OCI-LY7 (cell line): ENCODE measurements around the gene SPRN. TPM values are rescaled to one million over a fixed set of nuclear protein-coding genes. Genes with fewer than 3 reads are reported as not detected.

Experiments used
- BruUV-seq: library from RNA; stranded (reverse); fragments of 400-500 nt; replicated peaks from 2 replicates; lab custom pipeline; 2021; lab: Mats Ljungman, UMichigan
- CTCF ChIA-PET: fragments of 300-600 bp; sonication (Branson Sonifier 250); formaldehyde crosslinking; loops from one replicate; lab custom pipeline; 2022; ENCODE audit warnings: antibody characterized with exemption; ENCODE audit not compliant: unreplicated experiment; lab: Charles Lee
- POLR2A ChIA-PET: fragments of 300-600 bp; sonication (Branson Sonifier 250); formaldehyde crosslinking; loops from one replicate; lab custom pipeline; 2022; ENCODE audit warnings: antibody characterized with exemption; lab: Charles Lee
- DNase-seq: peaks from one replicate; pipeline ENCODE4 v3.0.0-alpha.2; 2015; ENCODE audit warnings: low spot score
- H2AFZ ChIP-seq: fragments of 200-600 bp; sonication (generic), shearing (Covaris generic); 2 replicates; pipeline ENCODE4 v1.6.1; 2014; ENCODE audit warnings: mild to moderate bottlenecking, antibody characterized with exemption, low read length, moderate library complexity
- H3K27ac ChIP-seq: fragments of 200-600 bp; sonication (generic); 2 replicates; pipeline ENCODE4 v1.5.1; 2014; ENCODE audit warnings: mixed run types, low read depth, mild to moderate bottlenecking, moderate library complexity, low read length, inconsistent platforms; ENCODE audit not compliant: poor library complexity, severe bottlenecking
- H3K36me3 ChIP-seq: fragments of 200-600 bp; sonication (generic); 2 replicates; pipeline ENCODE4 v1.6.1; 2014; ENCODE audit warnings: mild to moderate bottlenecking, antibody characterized with exemption, low read length, moderate library complexity, mixed read lengths; ENCODE audit not compliant: insufficient read depth
- H3K4me1 ChIP-seq: fragments of 200-600 bp; sonication (generic); 2 replicates; pipeline ENCODE4 v1.5.1; 2014; ENCODE audit warnings: mild to moderate bottlenecking, low read length; ENCODE audit not compliant: insufficient read depth, poor library complexity, severe bottlenecking
- H3K4me2 ChIP-seq: fragments of 200-600 bp; sonication (generic); 2 replicates; pipeline ENCODE4 v1.6.1; 2014; ENCODE audit warnings: mild to moderate bottlenecking, low read length
- H3K4me3 ChIP-seq: fragments of 200-600 bp; sonication (generic); 2 replicates; pipeline ENCODE4 v1.5.1; 2014; ENCODE audit warnings: mild to moderate bottlenecking, low read depth, low read length; ENCODE audit not compliant: poor library complexity, severe bottlenecking
- H3K79me2 ChIP-seq: fragments of 200-600 bp; sonication (generic); 2 replicates; pipeline ENCODE4 v1.6.1; 2016; ENCODE audit warnings: low read depth, mild to moderate bottlenecking, low read length, moderate library complexity, mixed read lengths; ENCODE audit not compliant: insufficient read depth
- H3K9me2 ChIP-seq: fragments of 200-600 bp; sonication (generic); 2 replicates; pipeline ENCODE4 v1.6.1; 2016; ENCODE audit warnings: mild to moderate bottlenecking, low read length, mixed read lengths; ENCODE audit not compliant: insufficient read depth
- H3K9me3 ChIP-seq: fragments of 200-600 bp; sonication (generic); 2 replicates; pipeline ENCODE4 v1.6.1; 2014; ENCODE audit warnings: mild to moderate bottlenecking, mixed run types, low read length, mixed read lengths
- H4K20me1 ChIP-seq: fragments of 200-600 bp; sonication (generic); 2 replicates; pipeline ENCODE4 v1.6.1; 2014; ENCODE audit warnings: mild to moderate bottlenecking, antibody characterized with exemption, low read length, moderate library complexity, mixed read lengths; ENCODE audit not compliant: insufficient read depth
- EZH2phosphoT487 ChIP-seq: fragments of 200-600 bp; sonication (generic); IDR thresholded peaks from 2 replicates; pipeline ENCODE4 v1.6.1; 2018; ENCODE audit warnings: low read depth, borderline replicate concordance, mild to moderate bottlenecking, mixed run types, antibody characterized with exemption, low read length, moderate library complexity, mixed read lengths
- intact Hi-C: fragments of 100-400 bp; cut with micrococcal nuclease; formaldehyde crosslinking; loops from one replicate; pipeline ENCODE4 v1.10.0; 2022; ENCODE audit not compliant: unreplicated experiment
- total RNA-seq, 2 experiments: library from RNA; depleted of rRNA in 1 of 2; stranded (reverse); fragments of >200 nt in 1 of 2; shearing (Covaris generic) in 1 of 2; gene quantifications; 2 replicates each; pipeline ENCODE4 v1.2.3, GENCODE V29; 2014 to 2022
- TF ChIP-seq, protein P1 (sequence below): fragments of 200-600 bp; sonication (generic); conservative IDR thresholded peaks from 2 replicates; pipeline ENCODE4 v1.5.1; 2014; ENCODE audit warnings: mild to moderate bottlenecking, antibody characterized with exemption, low read length, moderate library complexity, mixed read lengths

The SPRN gene
- total RNA-seq, 2 experiments from 2014 or later, result not detected

DNA sequence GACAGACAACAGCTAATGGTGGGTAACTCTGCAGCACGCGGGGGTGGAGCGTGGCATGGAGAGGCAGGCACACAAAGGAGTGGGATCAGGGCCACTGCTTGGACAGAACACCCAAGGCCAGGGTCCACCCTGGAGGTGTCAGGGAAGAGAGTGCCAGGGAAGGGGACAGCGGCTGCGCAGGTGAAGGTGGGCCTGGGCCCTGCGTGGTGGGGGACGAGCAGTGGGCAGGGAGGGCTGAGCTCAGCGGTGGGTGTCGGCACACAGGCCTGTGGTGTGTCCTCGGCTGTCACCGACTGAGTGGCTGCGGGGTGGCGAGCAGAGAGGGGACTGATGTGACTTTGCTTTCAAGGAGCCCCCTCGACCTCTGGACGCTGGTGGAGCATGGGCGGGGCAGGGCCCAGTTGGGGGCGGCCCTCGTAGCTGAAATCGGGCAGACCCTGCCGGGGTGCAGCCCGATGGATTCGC is 20.9 kb upstream of the SPRN start:
- ChIA-PET CTCF (no interaction called here), POLR2A (no interaction called here)
- H3K9me3 ChIP-seq, result peaks cover 18% of the 10 kb centered on the region; the same call in 1 of the 2 replicates
- BruUV-seq, result no TSS peak
- no peak overlapping the region for H2AFZ ChIP-seq
- TF ChIP-seq, protein P1, sequence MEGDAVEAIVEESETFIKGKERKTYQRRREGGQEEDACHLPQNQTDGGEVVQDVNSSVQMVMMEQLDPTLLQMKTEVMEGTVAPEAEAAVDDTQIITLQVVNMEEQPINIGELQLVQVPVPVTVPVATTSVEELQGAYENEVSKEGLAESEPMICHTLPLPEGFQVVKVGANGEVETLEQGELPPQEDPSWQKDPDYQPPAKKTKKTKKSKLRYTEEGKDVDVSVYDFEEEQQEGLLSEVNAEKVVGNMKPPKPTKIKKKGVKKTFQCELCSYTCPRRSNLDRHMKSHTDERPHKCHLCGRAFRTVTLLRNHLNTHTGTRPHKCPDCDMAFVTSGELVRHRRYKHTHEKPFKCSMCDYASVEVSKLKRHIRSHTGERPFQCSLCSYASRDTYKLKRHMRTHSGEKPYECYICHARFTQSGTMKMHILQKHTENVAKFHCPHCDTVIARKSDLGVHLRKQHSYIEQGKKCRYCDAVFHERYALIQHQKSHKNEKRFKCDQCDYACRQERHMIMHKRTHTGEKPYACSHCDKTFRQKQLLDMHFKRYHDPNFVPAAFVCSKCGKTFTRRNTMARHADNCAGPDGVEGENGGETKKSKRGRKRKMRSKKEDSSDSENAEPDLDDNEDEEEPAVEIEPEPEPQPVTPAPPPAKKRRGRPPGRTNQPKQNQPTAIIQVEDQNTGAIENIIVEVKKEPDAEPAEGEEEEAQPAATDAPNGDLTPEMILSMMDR, result no peak
- TF ChIP-seq EZH2phosphoT487, result no peak
- no peak for DNase-seq
- no peaks in the 10 kb centered on the region for H3K4me1 ChIP-seq
- no peaks in the 10 kb centered on the region for H3K79me2 ChIP-seq
- H3K27ac ChIP-seq, result no peak overlapping the region
- no peaks in the 10 kb centered on the region for H4K20me1 ChIP-seq
- H3K4me2 ChIP-seq, result no peak overlapping the region
- no peak overlapping the region for H3K4me3 ChIP-seq
- H3K9me2 ChIP-seq, result no peaks in the 10 kb centered on the region
- H3K36me3 ChIP-seq, result no peaks in the 10 kb centered on the region
- intact Hi-C loops, result no loop called here

DNA sequence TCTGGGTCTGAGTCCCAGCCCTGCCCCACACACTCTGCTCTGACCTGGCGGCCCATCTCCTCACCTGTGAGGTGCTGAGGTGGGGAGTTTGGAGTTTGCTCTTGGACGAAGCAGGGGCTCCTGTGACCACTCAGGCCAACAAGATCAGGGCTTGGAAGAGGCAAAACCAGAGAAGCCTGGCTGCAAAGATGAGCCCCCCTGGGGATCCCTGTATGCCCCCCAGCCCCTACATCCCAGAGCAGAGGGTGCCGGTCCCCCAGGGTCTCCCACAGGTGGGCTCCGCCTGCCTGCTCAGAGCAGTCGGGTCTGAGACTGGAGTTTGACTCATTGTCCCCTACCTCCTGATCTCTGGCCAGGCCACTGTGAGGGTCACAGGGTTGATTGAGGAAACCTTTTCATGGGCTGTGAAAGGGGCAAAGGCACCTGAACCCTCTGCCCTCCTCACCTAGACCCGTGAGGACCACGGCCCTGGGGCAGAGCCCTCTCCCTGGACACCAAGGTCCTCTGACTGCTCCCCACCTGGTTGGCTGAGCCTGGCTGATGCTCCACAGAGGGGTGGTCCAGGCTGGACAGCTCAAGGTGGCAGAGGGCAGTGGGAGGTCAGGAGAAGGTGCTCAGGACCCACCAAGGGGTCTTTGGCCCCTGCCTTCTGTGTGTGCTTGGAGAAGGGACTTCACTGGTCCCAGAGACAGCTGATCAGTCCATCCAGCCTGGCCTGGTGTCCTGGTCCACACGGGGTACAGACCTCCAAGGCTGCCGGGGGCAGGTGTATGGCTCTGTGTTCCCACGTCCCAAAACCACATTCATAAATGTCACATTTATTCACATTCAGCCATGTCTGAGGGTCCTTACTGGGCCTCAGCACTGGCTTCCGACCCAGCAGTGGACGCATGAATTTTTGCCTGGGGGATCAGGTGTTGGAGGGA is 20.2 kb upstream of the SPRN start:
- intact Hi-C loops, result no loop called here
- Histone ChIP-seq H3K27ac (no peak overlapping the region), H3K79me2 (no peaks in the 10 kb centered on the region), H2AFZ (no peak overlapping the region), H3K9me2 (no peaks in the 10 kb centered on the region), H3K9me3 (peaks cover 18% of the 10 kb centered on the region; the same call in 1 of the 2 replicates), H3K36me3 (no peaks in the 10 kb centered on the region), H3K4me1 (no peaks in the 10 kb centered on the region), H4K20me1 (no peaks in the 10 kb centered on the region), H3K4me3 (no peak overlapping the region), H3K4me2 (no peak overlapping the region)
- no peak for DNase-seq
- no TSS peak for BruUV-seq
- TF ChIP-seq EZH2phosphoT487, result no peak
- TF ChIP-seq, protein P1, result no peak
- ChIA-PET CTCF (no interaction called here), POLR2A (no interaction called here)
